ENCODE measurements around the gene EIF2B2.

DNA sequence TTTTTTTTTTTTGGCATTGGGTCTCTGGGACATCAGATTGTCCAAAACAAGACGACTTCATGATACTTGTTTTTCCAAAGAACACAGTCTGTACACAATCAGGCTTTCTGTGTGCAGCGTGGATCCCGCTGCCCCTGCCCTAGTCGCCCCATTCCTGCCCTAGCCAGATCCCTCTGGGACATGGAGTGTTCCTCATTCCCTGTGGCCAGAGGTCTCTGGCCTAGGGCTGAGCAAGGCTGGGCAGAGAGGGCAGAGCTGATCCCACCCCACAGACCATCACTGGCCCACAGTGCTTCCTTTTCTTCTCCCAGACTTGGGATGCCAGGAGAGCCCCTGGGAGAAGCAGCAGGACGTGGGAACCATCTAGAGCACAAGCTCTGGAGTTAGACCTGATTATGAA lies 20.9 kb upstream of the EIF2B2 start:
- TF ChIP-seq CREB1 (IDR thresholded peaks at IDR 0.05) (no peak), CREB1 (CRISPR knock-in tag; IDR thresholded peaks at IDR 0.05) (no peak), THRA (IDR thresholded peaks at IDR 0.05) (no peak), JUNB (CRISPR knock-in tag; conservative IDR thresholded peaks at IDR 0.05) (no peak), TCF7 (IDR thresholded peaks at IDR 0.05; ENCODE audit: borderline replicate concordance) (no peak), CTCF (IDR thresholded peaks at IDR 0.05 in 2 of 3, conservative IDR thresholded peaks at IDR 0.05 in 1 of 3; ENCODE audit: insufficient read depth in 2 of 3, low read depth in 1 of 3, low read length in 3 of 3) (no peak)
